Measurements from ENCODE around the gene LYZL6. TPM values are rescaled to one million over a fixed set of nuclear protein-coding genes. Genes with fewer than 3 reads are reported as not detected.

LYZL6 gene
- total and polyA plus RNA-seq, 2 of the 8 experiments (the other 6 are each of a cell fraction or from before 2014, with no cell fraction given) = not detected

- TF ChIP-seq EZH2 (IDR thresholded peaks at IDR 0.05; ENCODE audit: low read depth, low read length, severe bottlenecking) (no peak), ATF3 (IDR thresholded peaks at IDR 0.05; ENCODE audit: insufficient read depth, low read depth, low read length) (no peak), HDAC6 (IDR thresholded peaks at IDR 0.05; ENCODE audit: low read depth, low read length) (no peak), BACH1 (IDR thresholded peaks at IDR 0.05; ENCODE audit: low read length) (no peak), CHD7 (IDR thresholded peaks at IDR 0.05; ENCODE audit: insufficient replicate concordance, low read length) (no peak), ATF2 (IDR thresholded peaks at IDR 0.05; ENCODE audit: low read length) (no peak), ZNF274 (IDR thresholded peaks at IDR 0.05; ENCODE audit: borderline replicate concordance, extremely low read depth, low read length) (no peak)
Observed at GRCh38 chr17:35912339-35912912, 31.1 kb downstream of the LYZL6 start (continued).
